HepG2 (cell line): ENCODE data around the gene PLXNA3. TPM values are rescaled to one million over a fixed set of nuclear protein-coding genes. Genes with fewer than 3 reads are reported as not detected.

Source experiments
- ATAC-seq: fragments of 200-7000 bp; cut with Tn5 transposase; 3 replicates; pipeline ENCODE4 v1.9.1; 2020; ENCODE audit warnings: mild to moderate bottlenecking, moderate library complexity
- BruUV-seq: library from RNA; stranded (reverse); fragments of 400-500 nt; replicated peaks from 2 replicates; lab custom pipeline; 2021; lab: Mats Ljungman, UMichigan
- CTCF ChIA-PET: fragments of 300-600 bp; formaldehyde crosslinking; extraction: SDS; loops from one replicate; lab custom pipeline; 2021; ENCODE audit warnings: low total read pairs, inconsistent platforms, low intra/inter-chr PET ratio; lab: Yijun Ruan, JAX
- POLR2A ChIA-PET: fragments of 350-600 bp; sonication (Branson Sonifier 250); formaldehyde crosslinking; loops from one replicate; lab custom pipeline; 2020; ENCODE audit warnings: antibody characterized with exemption, inconsistent platforms; lab: Yijun Ruan, JAX
- DNase-seq: peaks from one replicate; pipeline ENCODE4 v3.0.0-alpha.2; 2015; ENCODE audit warnings: low spot score
- FAIRE-seq: peaks from 3 replicates; lab custom pipeline; 2011; peaks lifted over from hg19 to GRCh38; lab: Jason Lieb, UNC
- H2AFZ ChIP-seq: one replicate; pipeline ENCODE4 v1.6.1; 2011; ENCODE audit warnings: low read length, inconsistent platforms
- H3K27ac ChIP-seq: fragments of 300-600 bp; 3 replicates; pipeline ENCODE4 v1.8.0; 2011; ENCODE audit warnings: mixed run types, mild to moderate bottlenecking, mixed read lengths, low read length, inconsistent platforms; ENCODE audit not compliant: insufficient read depth; ENCODE audit errors: extremely low read length
- H3K27me3 ChIP-seq, 2 experiments: fragments of 200-600 bp in 1 of 2; 2 replicates in 1 of 2; 3 replicates in 1 of 2; pipeline versions ENCODE4 v1.6.0 to v1.8.0; 2011; ENCODE audit warnings: low read length in 2 of 2, mild to moderate bottlenecking in 2 of 2, moderate library complexity in 2 of 2, inconsistent platforms in 1 of 2; ENCODE audit not compliant: insufficient read depth in 2 of 2, control insufficient read depth in 1 of 2
- H3K36me3 ChIP-seq, 2 experiments: fragments of 200-600 bp in 1 of 2; replicated peaks in 1 of 2; 2 replicates in 1 of 2; 3 replicates in 1 of 2; pipeline versions ENCODE4 v1.5.1 to v1.8.0; 2011; ENCODE audit warnings: low read length in 2 of 2, inconsistent platforms in 1 of 2; ENCODE audit not compliant: insufficient read depth in 2 of 2, control insufficient read depth in 1 of 2
- H3K4me1 ChIP-seq: 2 replicates; pipeline ENCODE4 v1.5.1; 2012; ENCODE audit warnings: low read length, inconsistent platforms; ENCODE audit not compliant: insufficient read depth
- H3K4me2 ChIP-seq: 2 replicates; pipeline ENCODE4 v1.6.0; 2011; ENCODE audit warnings: low read depth, low read length, inconsistent platforms
- H3K4me3 ChIP-seq, 3 experiments: fragments of 200-600 bp in 1 of 3; sonication (generic), shearing (Covaris generic) in 1 of 3; replicated peaks in 1 of 3; 2 replicates each; pipeline ENCODE4 v1.5.1; 2011 to 2016; ENCODE audit warnings: low read length in 3 of 3, inconsistent platforms in 2 of 3, low read depth in 2 of 3, mild to moderate bottlenecking in 2 of 3, control low read depth in 1 of 3, mixed read lengths in 1 of 3; ENCODE audit not compliant: insufficient read depth in 1 of 3
- H3K79me2 ChIP-seq: one replicate; pipeline ENCODE4 v1.6.1; 2011; ENCODE audit warnings: low read length, inconsistent platforms; ENCODE audit not compliant: insufficient read depth
- H3K9ac ChIP-seq: 2 replicates; pipeline ENCODE4 v1.6.0; 2011; ENCODE audit warnings: mild to moderate bottlenecking, low read depth, low read length, inconsistent platforms; ENCODE audit not compliant: insufficient read depth
- H3K9me3 ChIP-seq: 2 replicates; pipeline ENCODE4 v1.5.1; 2012; ENCODE audit warnings: mild to moderate bottlenecking, low read length
- H4K20me1 ChIP-seq: 2 replicates; pipeline ENCODE4 v1.6.0; 2011; ENCODE audit warnings: inconsistent platforms, mild to moderate bottlenecking, low read length, moderate library complexity; ENCODE audit not compliant: insufficient read depth
- CTCF ChIP-seq: sonication (generic); formaldehyde crosslinking; IDR thresholded peaks from 2 replicates; pipeline ENCODE4 v1.5.0; 2020; ENCODE audit warnings: mild to moderate bottlenecking, missing genetic modification reagents, moderate library complexity
- FOXM1 ChIP-seq: sonication (generic); formaldehyde crosslinking; IDR thresholded peaks from 2 replicates; pipeline ENCODE4 v1.5.0; 2020; ENCODE audit warnings: missing genetic modification reagents
- GTF2F1 ChIP-seq: fragments of 150-350 bp; IDR thresholded peaks from 2 replicates; pipeline ENCODE4 v1.6.1; 2014; ENCODE audit warnings: low read length
- MBD4 ChIP-seq: IDR thresholded peaks from 2 replicates; pipeline ENCODE4 v1.6.1; 2012; ENCODE audit warnings: low read length, inconsistent platforms, borderline replicate concordance
- MXD1 ChIP-seq: sonication (generic); formaldehyde crosslinking; IDR thresholded peaks from 2 replicates; pipeline ENCODE4 v1.4.0; 2020; ENCODE audit warnings: mild to moderate bottlenecking, missing genetic modification reagents
- NFIC ChIP-seq: IDR thresholded peaks from 2 replicates; pipeline ENCODE4 v1.6.1; 2012; ENCODE audit warnings: mild to moderate bottlenecking, low read length, inconsistent platforms
- PBX2 ChIP-seq: IDR thresholded peaks from 2 replicates; pipeline ENCODE4 v1.6.1; 2016; ENCODE audit warnings: control low read depth
- RAD51 ChIP-seq: fragments of 450-650 bp; IDR thresholded peaks from 2 replicates; pipeline ENCODE4 v1.6.1; 2016; ENCODE audit warnings: borderline replicate concordance
- SYNCRIP ChIP-seq: fragments of 200-400 bp; formaldehyde crosslinking; IDR thresholded peaks from 2 replicates; pipeline ENCODE4 v1.6.1; 2018; ENCODE audit warnings: mild to moderate bottlenecking, low read depth, low read length; ENCODE audit not compliant: insufficient read depth
- USF2 ChIP-seq, 2 experiments: sonication (generic) in 1 of 2; formaldehyde crosslinking in 1 of 2; IDR thresholded peaks; 2 replicates each; pipeline versions ENCODE4 v1.5.1 to v1.6.1; 2011 to 2020; ENCODE audit warnings: borderline replicate concordance in 1 of 2, low read depth in 1 of 2, low read length in 1 of 2, mild to moderate bottlenecking in 1 of 2, missing genetic modification reagents in 1 of 2, moderate library complexity in 1 of 2
- ZNF33A ChIP-seq: sonication (generic); formaldehyde crosslinking; IDR thresholded peaks from 2 replicates; pipeline ENCODE4 v1.5.1; 2020; ENCODE audit warnings: missing genetic modification reagents, mild to moderate bottlenecking, moderate library complexity, borderline replicate concordance
- ZNF543 ChIP-seq: sonication (generic); formaldehyde crosslinking; IDR thresholded peaks from 2 replicates; pipeline ENCODE4 v1.4.0; 2020; ENCODE audit warnings: mild to moderate bottlenecking, missing genetic modification reagents
- ZNF607 ChIP-seq: sonication (generic); formaldehyde crosslinking; IDR thresholded peaks from 2 replicates; pipeline ENCODE4 v1.5.1; 2020; ENCODE audit warnings: missing genetic modification reagents, mild to moderate bottlenecking, borderline replicate concordance
- ZNF816 ChIP-seq: sonication (generic); formaldehyde crosslinking; IDR thresholded peaks from 2 replicates; pipeline ENCODE4 v1.8.0; 2022; ENCODE audit warnings: missing genetic modification reagents, mild to moderate bottlenecking, borderline replicate concordance
- WGBS: methylation state at CpG from one replicate; pipeline ENCODE4 v1.1.6; 2017; ENCODE audit warnings: low lambda C conversion rate; 5-methylcytosine and 5-hydroxymethylcytosine counted together
- in situ Hi-C: cut with HindIII; loops from 2 replicates; pipeline ENCODE4 v1.10.0; 2017; ENCODE audit warnings: low pct_unique_long_range_greater_than_20kb; ENCODE audit not compliant: extremely low pct_ligation_motif_present
- intact Hi-C: fragments of 100-400 bp; cut with micrococcal nuclease; formaldehyde crosslinking; loops from one replicate; pipeline ENCODE4 v1.10.0; 2022; ENCODE audit not compliant: unreplicated experiment
- polyA plus RNA-seq, 8 experiments: library from polyadenylated mRNA; depleted of rRNA in 3 of 8; stranded (reverse) in 7 of 8; unstranded in 1 of 8; fragments of >200 nt; fragmentation: Illumina TruSeq in 4 of 8; extraction: Trizol in 4 of 8; gene quantifications; 2 replicates each; pipeline versions ENCODE4 v1.2.1 to v1.2.3, GENCODE V29; 2011 to 2016; ENCODE audit warnings: low read depth in 4 of 8, missing spikeins in 1 of 8, mixed read lengths in 1 of 8; ENCODE audit not compliant: insufficient read depth in 1 of 8
- total RNA-seq, 5 experiments: library from RNA; depleted of rRNA; stranded (reverse); fragments of >200 nt; fragmentation: Illumina TruSeq; extraction: Trizol; gene quantifications; 2 replicates each; pipeline ENCODE4 v1.2.3, GENCODE V29; 2016; ENCODE audit warnings: low read depth in 1 of 5

Gene PLXNA3
- total and polyA plus RNA-seq, 2 of the 13 experiments (the other 11 are each of a cell fraction or from before 2014, with no cell fraction given), result 5.8 to 20.6 TPM

- Histone ChIP-seq H3K27me3 (no peaks in the 10 kb centered on the region), H2AFZ (no peak overlapping the region), H4K20me1 (no peaks in the 10 kb centered on the region), H3K9ac (no peak overlapping the region), H3K4me2 (peak overlapping the region; percentile 12; the same call in 1 of the 2 replicates), H3K4me1 (peaks cover 26% of the 10 kb centered on the region), H3K9me3 (no peaks in the 10 kb centered on the region), H3K27ac (no peak overlapping the region), H3K4me3 (no peak overlapping the region), H3K79me2 (no peaks in the 10 kb centered on the region), H3K36me3 (no peaks in the 10 kb centered on the region; a peak in 1 of 5 replicates)
- WGBS, result 45% methylated on average over 9 of the region's 14 CpGs
- no peak for FAIRE-seq
- BruUV-seq, result no TSS peak
- in situ Hi-C loops, result loop anchor here (5.0 kb wide), 1 partner anchor 35 kb away; the partner anchor contains the start of gene FAM3A
- intact Hi-C loops, result no loop called here
- CTCF ChIA-PET, result no interaction called here
- POLR2A ChIA-PET, result interaction anchor here (2.3 kb wide), 1 partner anchor 8 kb away, joined by 11 read pairs; the partner anchor contains the start of gene SLC10A3
- TF ChIP-seq MXD1 (CRISPR knock-in tag), result no peak
- no peak for TF ChIP-seq PBX2 (CRISPR knock-in tag)
- TF ChIP-seq ZNF33A, result no peak
- TF ChIP-seq ZNF607 (CRISPR knock-in tag), result no peak
- no peak for TF ChIP-seq SYNCRIP
- no peak for TF ChIP-seq ZNF816 (CRISPR knock-in tag)
- no peak for TF ChIP-seq ZNF543 (CRISPR knock-in tag)
- TF ChIP-seq GTF2F1, result no peak
- no peak for TF ChIP-seq NFIC
- TF ChIP-seq USF2 (IDR thresholded peaks at IDR 0.05; ENCODE audit: low read depth, low read length), result peak; percentile 21; the same call in 1 of the 2 replicates
- no peak for TF ChIP-seq USF2 (CRISPR knock-in tag; IDR thresholded peaks at IDR 0.05; ENCODE audit: borderline replicate concordance)
- TF ChIP-seq RAD51, result peak; percentile 52; the same call in 1 of the 2 replicates
- peak; percentile 19 for TF ChIP-seq CTCF (CRISPR knock-in tag)
- TF ChIP-seq MBD4, result no peak
- TF ChIP-seq FOXM1 (CRISPR knock-in tag), result no peak
- no peak for DNase-seq
- ATAC-seq, result no peak
These were observed 24.0 kb downstream of the PLXNA3 start for GRCh38 chrX:154481911-154482601.
